ENCODE measurements around the gene BRD3OS.

DNA sequence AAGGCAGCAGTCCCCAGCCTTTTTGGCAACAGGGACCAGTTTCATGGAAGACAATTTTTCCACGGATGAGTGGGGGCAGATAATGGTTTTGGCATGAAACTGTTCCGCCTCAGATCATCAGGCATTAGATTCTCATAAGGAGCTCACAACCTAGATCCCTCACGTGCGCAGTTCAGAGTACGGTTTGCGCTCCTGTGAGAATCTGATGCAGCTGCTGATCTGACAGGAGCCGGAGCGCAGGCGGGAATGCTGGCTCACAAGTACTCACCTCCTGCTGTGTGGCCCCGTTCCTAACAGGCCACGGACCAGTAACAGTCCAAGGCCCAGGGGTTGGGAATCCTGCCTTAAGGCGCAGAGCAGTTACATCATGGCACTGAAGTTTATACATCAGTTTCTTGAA lies 45.9 kb downstream of the BRD3OS start:
- TF ChIP-seq, protein P1, sequence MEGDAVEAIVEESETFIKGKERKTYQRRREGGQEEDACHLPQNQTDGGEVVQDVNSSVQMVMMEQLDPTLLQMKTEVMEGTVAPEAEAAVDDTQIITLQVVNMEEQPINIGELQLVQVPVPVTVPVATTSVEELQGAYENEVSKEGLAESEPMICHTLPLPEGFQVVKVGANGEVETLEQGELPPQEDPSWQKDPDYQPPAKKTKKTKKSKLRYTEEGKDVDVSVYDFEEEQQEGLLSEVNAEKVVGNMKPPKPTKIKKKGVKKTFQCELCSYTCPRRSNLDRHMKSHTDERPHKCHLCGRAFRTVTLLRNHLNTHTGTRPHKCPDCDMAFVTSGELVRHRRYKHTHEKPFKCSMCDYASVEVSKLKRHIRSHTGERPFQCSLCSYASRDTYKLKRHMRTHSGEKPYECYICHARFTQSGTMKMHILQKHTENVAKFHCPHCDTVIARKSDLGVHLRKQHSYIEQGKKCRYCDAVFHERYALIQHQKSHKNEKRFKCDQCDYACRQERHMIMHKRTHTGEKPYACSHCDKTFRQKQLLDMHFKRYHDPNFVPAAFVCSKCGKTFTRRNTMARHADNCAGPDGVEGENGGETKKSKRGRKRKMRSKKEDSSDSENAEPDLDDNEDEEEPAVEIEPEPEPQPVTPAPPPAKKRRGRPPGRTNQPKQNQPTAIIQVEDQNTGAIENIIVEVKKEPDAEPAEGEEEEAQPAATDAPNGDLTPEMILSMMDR (IDR thresholded peaks at IDR 0.05; ENCODE audit: insufficient read depth, low read depth, low read length), result no peak
- TF ChIP-seq EZH2 (IDR thresholded peaks at IDR 0.05; ENCODE audit: insufficient read depth, low read length), result no peak

Data from astrocyte (in vitro differentiated cells and primary cell).